Central memory CD8-positive, alpha-beta T cell (primary cell): Measurements from ENCODE around the gene SYP.

Experiments
- ATAC-seq: fragments of 150-1000 bp; cut with Tn5 transposase; replicated peaks from 2 replicates; pipeline ENCODE4 v1.10.0; 2022; ENCODE audit warnings: mild to moderate bottlenecking, moderate FRiP score, moderate number of reproducible peaks; ENCODE audit not compliant: poor library complexity, severe bottlenecking; ENCODE audit errors: extremely low read depth
- DNase-seq, 2 donors: peaks; one replicate each; pipeline ENCODE4 v3.0.0; 2021; ENCODE audit warnings: low spot score in 2 of 2
- H3K27ac Mint-ChIP-seq: one replicate; pipeline ENCODE4 v1.8.0; 2022; ENCODE audit warnings: low read depth, mild to moderate bottlenecking, moderate library complexity, mixed read lengths
- H3K27me3 Mint-ChIP-seq: one replicate; pipeline ENCODE4 v1.8.0; 2022; ENCODE audit warnings: mixed read lengths
- H3K36me3 Mint-ChIP-seq: one replicate; pipeline ENCODE4 v1.8.0; 2022; ENCODE audit warnings: mild to moderate bottlenecking, moderate library complexity, mixed read lengths; ENCODE audit not compliant: insufficient read depth
- H3K4me1 Mint-ChIP-seq: one replicate; pipeline ENCODE4 v1.8.0; 2022; ENCODE audit warnings: mixed read lengths
- H3K4me3 Mint-ChIP-seq: one replicate; pipeline ENCODE4 v1.8.0; 2022; ENCODE audit warnings: mild to moderate bottlenecking, moderate library complexity, mixed read lengths
- H3K9me3 Mint-ChIP-seq: one replicate; pipeline ENCODE4 v1.8.0; 2022; ENCODE audit warnings: mixed read lengths

SYP gene

DNA sequence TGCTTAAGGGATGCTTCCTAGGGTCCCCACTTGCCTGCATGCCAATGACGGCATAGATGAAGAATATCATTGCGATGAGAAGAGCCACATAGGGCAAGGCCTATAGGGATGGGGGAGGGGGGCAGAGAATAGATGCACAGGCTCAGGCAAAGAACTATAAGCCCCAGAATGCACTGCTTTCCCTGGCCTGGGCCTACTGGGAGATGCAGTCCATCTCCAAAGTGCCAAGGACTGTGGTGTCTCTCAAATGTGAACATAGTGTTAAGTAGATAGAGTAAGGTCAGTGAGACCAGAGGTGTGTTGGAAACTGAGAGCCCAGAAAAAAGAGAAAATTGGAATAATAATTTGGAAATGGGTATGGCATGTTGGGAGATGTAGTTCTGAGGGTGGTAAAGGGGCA lies 12.2 kb upstream of the SYP start:
- H3K4me1 Mint-ChIP-seq = no peaks in the 10 kb centered on the region
- no peaks in the 10 kb centered on the region for H3K27me3 Mint-ChIP-seq
- no peak overlapping the region for H3K27ac Mint-ChIP-seq
- H3K36me3 Mint-ChIP-seq = no peaks in the 10 kb centered on the region
- H3K4me3 Mint-ChIP-seq = no peak overlapping the region
- no peaks in the 10 kb centered on the region for H3K9me3 Mint-ChIP-seq
- ATAC-seq (no peak), DNase-seq (no peak)

DNA sequence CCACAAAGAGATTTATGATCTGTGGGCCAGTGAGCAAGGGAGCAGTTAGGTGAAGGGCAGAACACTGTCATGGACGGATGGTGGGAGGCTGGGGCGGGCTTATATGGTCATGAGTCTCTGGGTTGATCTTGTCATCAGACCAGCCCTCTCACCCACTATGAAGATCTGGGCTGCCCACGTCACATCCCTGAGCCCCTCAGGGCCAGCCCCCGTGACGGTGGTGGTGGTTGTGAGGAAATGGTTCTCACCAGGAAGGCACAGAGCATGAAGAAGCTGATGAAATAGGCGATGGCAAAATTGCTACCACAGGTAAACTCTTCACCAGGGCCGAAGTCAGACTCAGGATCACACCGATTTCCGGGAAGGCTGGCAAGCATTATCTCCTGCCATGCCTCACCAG lies 11.1 kb upstream of the SYP start:
- DNase-seq (no peak), ATAC-seq (no peak)
- Mint-ChIP-seq H3K9me3 (no peaks in the 10 kb centered on the region), H3K27me3 (no peaks in the 10 kb centered on the region), H3K4me1 (no peaks in the 10 kb centered on the region), H3K27ac (no peak overlapping the region), H3K36me3 (no peaks in the 10 kb centered on the region), H3K4me3 (no peak overlapping the region)

DNA sequence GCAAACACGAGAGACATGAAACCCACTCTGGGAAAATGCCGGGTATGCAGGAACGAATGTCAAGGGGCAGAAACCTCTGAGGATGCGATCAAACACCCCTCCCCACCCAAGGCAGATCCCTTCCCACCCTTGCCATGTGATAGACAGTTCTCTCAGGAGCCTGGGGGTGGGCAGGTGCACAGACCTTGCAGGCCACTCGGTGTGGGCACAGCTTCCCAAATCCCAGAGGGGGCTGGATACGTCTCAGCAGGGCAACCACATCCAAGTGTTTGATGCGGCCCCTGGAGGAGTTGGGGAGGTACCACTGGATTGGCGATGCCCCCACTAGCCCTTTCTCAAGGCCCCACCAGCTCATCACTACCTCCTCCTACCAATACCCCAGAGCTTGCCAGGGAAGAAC lies 10.4 kb upstream of the SYP start:
- Mint-ChIP-seq H3K27ac (no peak overlapping the region), H3K4me3 (no peak overlapping the region), H3K4me1 (no peaks in the 10 kb centered on the region), H3K36me3 (no peaks in the 10 kb centered on the region), H3K9me3 (no peaks in the 10 kb centered on the region), H3K27me3 (no peaks in the 10 kb centered on the region)
- no peak for DNase-seq
- no peak for ATAC-seq

DNA sequence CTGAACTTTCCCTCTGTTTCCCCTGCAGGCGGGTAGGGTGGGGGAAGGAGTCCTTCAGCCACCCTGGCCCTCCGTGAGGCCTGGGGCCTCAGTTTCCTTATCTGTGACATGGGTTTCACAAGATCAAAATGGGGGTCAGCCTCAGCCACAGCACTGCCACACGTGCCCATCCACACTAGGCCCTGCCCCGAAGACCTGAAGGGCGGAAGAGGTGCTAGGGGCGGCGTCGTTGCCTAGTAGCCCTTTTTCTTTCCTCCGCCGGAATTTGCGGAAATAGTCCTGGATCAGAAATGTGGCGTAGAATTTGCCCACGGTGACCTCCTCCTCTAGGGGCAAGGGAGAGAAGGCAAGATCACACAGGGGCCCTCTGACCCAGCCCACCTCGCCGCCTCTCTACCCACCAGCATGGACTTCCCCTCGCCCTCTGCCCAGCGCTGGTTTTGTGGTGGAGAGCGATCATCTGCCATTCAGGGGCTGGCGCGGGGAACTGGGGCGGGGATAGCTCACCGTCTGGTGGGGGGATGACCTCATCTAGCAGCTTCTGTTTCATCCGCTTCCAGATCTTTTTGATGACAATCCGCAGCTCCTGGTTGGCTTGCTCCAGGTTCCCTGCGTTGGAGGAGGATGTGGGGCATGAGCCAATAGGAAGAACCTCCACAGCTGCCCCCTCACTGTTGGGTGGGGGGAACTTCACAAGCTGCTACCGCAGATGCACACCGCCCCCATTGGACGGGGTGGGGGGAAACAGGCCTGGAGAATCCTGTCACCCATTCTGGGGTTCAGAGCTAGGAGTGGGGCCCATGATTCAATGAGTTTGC lies 9.7 kb upstream of the SYP start:
- Mint-ChIP-seq H3K27ac (no peak overlapping the region), H3K4me3 (no peak overlapping the region), H3K27me3 (no peaks in the 10 kb centered on the region), H3K36me3 (no peaks in the 10 kb centered on the region), H3K9me3 (no peaks in the 10 kb centered on the region), H3K4me1 (no peaks in the 10 kb centered on the region)
- no peak for DNase-seq
- no peak for ATAC-seq

DNA sequence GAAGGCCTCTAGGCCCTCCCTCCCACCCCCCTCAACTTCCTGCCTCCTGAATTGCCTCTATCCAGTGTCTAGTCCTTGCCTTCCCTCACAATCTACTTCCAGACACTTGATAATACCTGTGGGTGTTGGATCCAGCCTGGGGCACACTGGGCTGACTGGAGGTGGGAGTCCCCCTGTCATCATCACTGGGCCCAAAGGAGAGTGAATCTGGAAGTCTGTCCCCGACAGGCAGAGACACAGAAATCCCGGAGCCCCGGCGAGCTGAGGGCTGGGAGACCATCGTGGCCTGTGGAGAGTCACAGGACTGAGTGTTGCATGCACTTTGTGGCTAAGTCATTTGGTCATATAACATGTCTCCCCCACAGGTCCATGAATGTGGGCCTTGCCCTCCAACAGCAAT lies 8.4 kb upstream of the SYP start:
- no peak for DNase-seq
- no peak for ATAC-seq
- H3K4me3 Mint-ChIP-seq = no peak overlapping the region
- H3K27ac Mint-ChIP-seq = no peak overlapping the region
- H3K4me1 Mint-ChIP-seq = no peaks in the 10 kb centered on the region
- H3K9me3 Mint-ChIP-seq = no peaks in the 10 kb centered on the region
- H3K36me3 Mint-ChIP-seq = no peaks in the 10 kb centered on the region
- H3K27me3 Mint-ChIP-seq = no peaks in the 10 kb centered on the region

DNA sequence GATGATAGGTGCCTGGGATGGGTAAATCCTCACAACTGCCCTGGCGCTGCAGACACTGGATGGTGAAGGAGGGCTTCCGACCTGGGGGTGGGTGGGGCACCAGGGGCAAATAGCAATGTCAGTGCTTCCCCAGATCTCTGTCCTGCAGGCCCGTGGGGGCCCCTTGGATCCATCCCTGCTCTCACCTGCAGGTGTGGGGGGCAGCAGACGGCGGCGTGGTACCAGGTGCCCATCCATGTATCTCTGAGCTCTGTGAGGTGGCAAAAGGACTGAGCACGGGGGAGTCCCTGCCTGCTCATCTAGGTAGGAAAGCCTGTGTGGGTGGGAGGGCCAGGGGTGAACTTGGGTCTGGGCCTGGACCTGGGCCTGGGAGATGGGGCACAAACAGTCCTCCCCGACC lies 6.5 kb upstream of the SYP start:
- Mint-ChIP-seq H3K36me3 (no peaks in the 10 kb centered on the region), H3K27me3 (no peaks in the 10 kb centered on the region), H3K27ac (no peak overlapping the region), H3K4me3 (no peak overlapping the region), H3K4me1 (no peaks in the 10 kb centered on the region), H3K9me3 (no peaks in the 10 kb centered on the region)
- no peak for ATAC-seq
- no peak for DNase-seq

DNA sequence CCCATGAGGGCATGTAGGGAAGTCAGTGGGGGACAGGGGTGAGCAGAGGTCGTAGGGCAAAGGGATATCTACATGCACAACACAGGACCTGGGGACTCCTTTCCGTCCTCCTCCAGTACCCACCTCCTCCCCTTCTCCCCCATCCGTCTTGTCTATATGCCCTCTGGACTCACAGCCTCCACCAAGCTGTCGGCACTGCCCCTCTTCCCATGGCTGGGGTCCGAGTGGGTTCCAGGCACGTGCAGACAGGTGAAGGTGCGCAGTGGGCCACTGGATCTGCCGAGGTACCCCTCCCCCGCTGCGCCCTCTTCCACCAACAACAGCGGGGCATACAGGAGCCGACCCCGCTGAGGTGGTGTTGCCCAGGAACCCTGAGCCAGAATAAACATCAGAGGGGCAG lies 5.5 kb upstream of the SYP start:
- DNase-seq = no peak
- Mint-ChIP-seq H3K4me1 (peaks cover 4% of the 10 kb centered on the region), H3K27me3 (no peaks in the 10 kb centered on the region), H3K36me3 (no peaks in the 10 kb centered on the region), H3K27ac (no peak overlapping the region), H3K9me3 (no peaks in the 10 kb centered on the region), H3K4me3 (no peak overlapping the region)
- ATAC-seq = no peak

DNA sequence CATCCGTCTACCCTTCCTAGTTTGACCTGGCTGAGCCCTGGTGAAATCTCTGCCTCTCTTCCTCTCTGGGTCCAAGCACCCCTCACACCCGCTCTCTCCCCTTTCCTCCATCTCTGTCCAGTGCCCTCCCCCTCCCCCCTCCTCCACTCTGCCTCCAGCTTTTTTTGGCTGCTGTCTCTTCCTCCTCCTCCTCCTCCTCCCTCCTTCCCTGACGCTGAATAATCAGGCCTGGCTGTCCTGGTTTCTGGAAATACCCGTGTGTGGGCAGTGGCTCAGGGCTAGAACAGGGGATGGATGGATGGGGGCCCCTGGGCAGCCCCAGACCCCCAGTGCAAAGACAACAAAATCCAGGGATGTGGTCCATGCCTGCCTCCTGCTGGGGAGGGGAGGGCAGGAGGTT lies 4.7 kb upstream of the SYP start:
- H3K36me3 Mint-ChIP-seq = no peaks in the 10 kb centered on the region
- DNase-seq = no peak
- H3K4me3 Mint-ChIP-seq = no peak overlapping the region
- H3K27ac Mint-ChIP-seq = no peak overlapping the region
- H3K27me3 Mint-ChIP-seq = no peaks in the 10 kb centered on the region
- no peak for ATAC-seq
- peaks cover 5% of the 10 kb centered on the region for H3K4me1 Mint-ChIP-seq
- no peaks in the 10 kb centered on the region for H3K9me3 Mint-ChIP-seq

DNA sequence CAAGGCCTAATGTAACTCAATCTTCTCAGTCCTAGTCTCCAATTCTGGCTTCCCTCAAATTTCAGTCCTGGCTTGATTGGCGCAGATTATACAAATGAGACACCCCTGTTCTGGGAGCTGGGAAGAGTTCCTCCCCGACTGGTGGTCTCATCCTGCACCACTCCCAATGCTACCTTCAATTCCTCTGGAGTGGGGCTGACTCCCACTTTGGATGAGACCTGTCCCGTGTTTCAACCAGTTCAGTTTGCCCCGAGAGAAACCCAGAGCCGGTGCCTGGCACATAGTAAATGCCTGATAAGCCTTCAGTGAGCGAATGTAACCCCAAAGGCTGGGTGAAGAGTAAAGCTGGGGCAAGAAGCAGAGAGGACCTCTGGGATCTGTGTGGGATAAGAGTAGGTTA lies 4.0 kb upstream of the SYP start:
- no peaks in the 10 kb centered on the region for H3K36me3 Mint-ChIP-seq
- ATAC-seq = no peak
- no peak overlapping the region for H3K27ac Mint-ChIP-seq
- H3K4me1 Mint-ChIP-seq = peaks cover 5% of the 10 kb centered on the region
- DNase-seq = no peak
- H3K9me3 Mint-ChIP-seq = no peaks in the 10 kb centered on the region
- no peak overlapping the region for H3K4me3 Mint-ChIP-seq
- no peaks in the 10 kb centered on the region for H3K27me3 Mint-ChIP-seq

DNA sequence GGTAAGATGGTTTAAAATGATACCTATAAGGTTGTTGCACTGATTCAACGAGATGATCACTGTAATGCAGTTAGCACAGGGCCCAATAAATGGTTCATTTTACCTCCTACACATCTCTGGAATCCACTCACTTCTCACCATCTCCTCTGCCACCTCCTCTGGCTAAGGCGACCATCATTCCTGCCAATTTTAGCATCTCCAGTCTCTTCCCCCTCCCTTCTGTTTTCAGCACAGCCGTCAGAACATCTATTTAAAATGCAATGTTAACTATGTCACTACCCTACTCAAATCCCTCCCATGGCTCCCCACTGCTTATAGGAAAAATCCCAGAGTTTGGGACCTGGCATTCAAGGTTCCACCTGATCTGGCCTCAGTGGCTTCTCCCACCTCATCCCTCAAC lies 3.5 kb upstream of the SYP start:
- no peak overlapping the region for H3K4me3 Mint-ChIP-seq
- H3K36me3 Mint-ChIP-seq = no peaks in the 10 kb centered on the region
- H3K27ac Mint-ChIP-seq = no peak overlapping the region

DNA sequence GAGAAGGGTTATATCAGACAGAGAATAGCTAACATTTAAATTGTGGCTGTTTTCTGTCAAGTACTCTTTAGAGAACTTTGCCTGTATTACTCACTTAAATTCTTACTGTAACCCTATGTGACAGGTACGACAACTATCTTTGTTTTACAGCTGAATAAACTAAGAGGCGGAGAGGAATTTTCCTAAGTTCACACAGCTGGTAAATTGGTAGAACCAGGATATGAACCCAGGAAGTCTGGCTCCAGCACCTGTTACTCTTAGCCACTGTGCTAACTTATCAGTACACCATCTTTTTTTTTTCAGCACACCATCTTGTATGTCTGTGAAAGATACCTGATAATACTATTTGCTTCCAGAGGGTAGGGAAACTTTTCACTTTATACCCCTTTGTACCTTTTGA lies 2.0 kb upstream of the SYP start:
- DNase-seq (no peak), ATAC-seq (no peak)
- Mint-ChIP-seq H3K27ac (no peak overlapping the region), H3K4me3 (no peak overlapping the region), H3K27me3 (no peaks in the 10 kb centered on the region), H3K36me3 (no peaks in the 10 kb centered on the region), H3K9me3 (no peaks in the 10 kb centered on the region), H3K4me1 (peaks cover 15% of the 10 kb centered on the region)

More for the DNA sequence above, 3.5 kb upstream of the SYP start:
- Mint-ChIP-seq H3K27me3 (no peaks in the 10 kb centered on the region), H3K4me1 (peaks cover 7% of the 10 kb centered on the region), H3K9me3 (no peaks in the 10 kb centered on the region)
- ATAC-seq = no peak
- no peak for DNase-seq

DNA sequence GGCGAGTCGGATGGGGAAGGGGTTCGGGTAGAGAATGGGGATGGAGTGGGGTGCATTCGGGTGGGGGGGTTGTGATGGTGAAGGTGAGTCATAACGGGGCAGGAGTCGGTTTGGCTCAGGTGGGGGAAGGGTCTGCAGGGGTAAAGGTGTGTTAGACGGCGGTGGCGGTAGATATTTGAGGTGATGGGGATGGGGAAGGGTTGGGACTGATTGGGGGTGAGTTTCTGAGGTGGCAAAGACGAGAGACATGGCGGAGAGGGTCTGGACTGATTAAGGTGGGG lies 738 bp downstream of the SYP start:
- no peak overlapping the region for H3K27ac Mint-ChIP-seq
- H3K9me3 Mint-ChIP-seq = no peaks in the 10 kb centered on the region
- ATAC-seq = no peak
- H3K4me3 Mint-ChIP-seq = peak overlapping the region; percentile 25
- H3K4me1 Mint-ChIP-seq = peaks cover 15% of the 10 kb centered on the region
- no peak for DNase-seq
- H3K27me3 Mint-ChIP-seq = no peaks in the 10 kb centered on the region
- H3K36me3 Mint-ChIP-seq = no peaks in the 10 kb centered on the region

DNA sequence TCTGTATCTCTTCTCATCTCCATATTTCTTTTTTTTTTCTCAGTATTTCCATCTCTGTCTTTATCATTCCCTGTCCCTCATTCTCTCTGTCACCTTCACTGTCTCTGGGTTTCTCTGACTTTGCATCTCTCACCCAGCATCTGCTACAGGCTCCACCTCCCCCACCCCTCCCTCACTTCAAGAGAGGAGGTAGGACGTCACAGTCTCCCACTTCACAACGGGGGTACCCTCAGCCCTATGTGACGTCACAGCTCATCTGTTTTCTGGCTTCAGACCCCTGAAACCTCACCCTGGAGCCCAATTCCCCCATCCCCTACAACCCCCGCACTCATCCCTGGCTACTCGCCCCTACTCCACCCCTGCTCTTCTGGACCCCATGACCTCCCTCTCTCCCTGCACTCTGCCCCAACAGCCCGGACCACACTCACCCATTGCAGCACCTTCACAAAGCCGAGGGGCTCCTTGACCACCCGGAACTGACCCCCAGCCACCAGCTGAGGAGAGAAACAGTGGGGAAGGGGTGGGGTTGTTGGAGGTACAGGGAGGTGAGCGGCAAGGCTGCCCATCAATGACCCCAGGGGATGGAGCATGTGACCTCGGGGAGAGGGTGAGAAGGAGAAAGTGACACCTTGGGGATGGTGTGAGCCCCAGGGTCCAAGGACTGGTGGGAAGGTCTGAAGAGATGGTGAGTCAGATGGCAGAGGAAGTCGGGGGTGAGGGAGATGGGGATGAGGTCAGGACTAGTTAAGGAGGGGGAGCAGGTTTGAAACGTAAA lies 1.3 kb downstream of the SYP start:
- Mint-ChIP-seq H3K27me3 (no peaks in the 10 kb centered on the region), H3K4me1 (peaks cover 18% of the 10 kb centered on the region), H3K36me3 (peaks cover 2% of the 10 kb centered on the region), H3K27ac (no peak overlapping the region), H3K4me3 (peak overlapping the region; percentile 25), H3K9me3 (no peaks in the 10 kb centered on the region)
- ATAC-seq (no peak), DNase-seq (no peak)
